IPS-18c (cell line): ENCODE measurements around the gene DCDC2.
"Not testable (repeated sequence)": the region's sequence is repeated elsewhere in the genome, so short reads cannot be mapped to it uniquely, and the experiment has no call there.

Source experiments
- H3K4me3 ChIP-seq: 2 replicates; pipeline ENCODE4 v1.7.0; 2013; ENCODE audit warnings: low read depth, mild to moderate bottlenecking, low read length, moderate library complexity; ENCODE audit not compliant: insufficient read depth
- H3K9me3 ChIP-seq: one replicate; pipeline ENCODE4 v1.6.1; 2013; ENCODE audit warnings: mild to moderate bottlenecking, low read length, moderate library complexity; ENCODE audit not compliant: control insufficient read depth, insufficient read depth

The DCDC2 gene

GRCh38 chr6:24152014-24152413 is 205.8 kb downstream of the DCDC2 start:
- Histone ChIP-seq H3K4me3 (no peak overlapping the region), H3K9me3 (peaks cover 4% of the 10 kb centered on the region)

- H3K4me3 ChIP-seq = no peak overlapping the region
- H3K9me3 ChIP-seq = no peaks in the 10 kb centered on the region
These were observed 208.0 kb downstream of the DCDC2 start for GRCh38 chr6:24149836-24150235.

- Histone ChIP-seq H3K9me3 (no peaks in the 10 kb centered on the region), H3K4me3 (no peak overlapping the region)
These were observed 208.6 kb downstream of the DCDC2 start for GRCh38 chr6:24149296-24149695.

- Histone ChIP-seq H3K4me3 (no peak overlapping the region), H3K9me3 (no peaks in the 10 kb centered on the region)
These were observed 209.2 kb downstream of the DCDC2 start for GRCh38 chr6:24148684-24149083.

- Histone ChIP-seq H3K9me3 (peaks cover under 1% of the 10 kb centered on the region), H3K4me3 (no peak overlapping the region)
These were observed 209.7 kb downstream of the DCDC2 start for GRCh38 chr6:24148154-24148570.

GRCh38 chr6:24147511-24148153 is 210.2 kb downstream of the DCDC2 start:
- no peak overlapping the region for H3K4me3 ChIP-seq

GRCh38 chr6:24146871-24147270 is 211.0 kb downstream of the DCDC2 start:
- Histone ChIP-seq H3K9me3 (peaks cover 2% of the 10 kb centered on the region), H3K4me3 (no peak overlapping the region)

More at GRCh38 chr6:24147511-24148153, 210.2 kb downstream of the DCDC2 start:
- peaks cover 2% of the 10 kb centered on the region for H3K9me3 ChIP-seq

- Histone ChIP-seq H3K9me3 (peaks cover 2% of the 10 kb centered on the region), H3K4me3 (no peak overlapping the region)
These were observed 212.1 kb downstream of the DCDC2 start for GRCh38 chr6:24145690-24146131.

- H3K9me3 ChIP-seq, H3K4me3 ChIP-seq: not testable (repeated sequence)
These were observed 215.1 kb downstream of the DCDC2 start for GRCh38 chr6:24142733-24143132.

GRCh38 chr6:24140591-24140990 is 217.3 kb downstream of the DCDC2 start:
- no peak overlapping the region for H3K4me3 ChIP-seq
- H3K9me3 ChIP-seq = peaks cover 2% of the 10 kb centered on the region

GRCh38 chr6:24139639-24140038 is 218.2 kb downstream of the DCDC2 start:
- H3K9me3 ChIP-seq = peaks cover 2% of the 10 kb centered on the region
- H3K4me3 ChIP-seq = no peak overlapping the region

GRCh38 chr6:24139080-24139479 is 218.8 kb downstream of the DCDC2 start:
- H3K4me3 ChIP-seq = no peak overlapping the region
- H3K9me3 ChIP-seq = peaks cover 2% of the 10 kb centered on the region

- Histone ChIP-seq H3K9me3 (no peaks in the 10 kb centered on the region), H3K4me3 (no peak overlapping the region)
These were observed 226.1 kb downstream of the DCDC2 start for GRCh38 chr6:24131751-24132150.

GRCh38 chr6:24127316-24127715 is 230.5 kb downstream of the DCDC2 start:
- no peaks in the 10 kb centered on the region for H3K9me3 ChIP-seq
- H3K4me3 ChIP-seq = no peak overlapping the region

- peak overlapping the region; percentile 53; the same call in 1 of the 2 replicates for H3K4me3 ChIP-seq
These were observed 231.2 kb downstream of the DCDC2 start for GRCh38 chr6:24126586-24127192.

GRCh38 chr6:24125980-24126379 is 231.9 kb downstream of the DCDC2 start, which contains the start of gene NRSN1:
TSS of gene NRSN1 (plus strand) at chr6:24126215. CDS start at chr6:24134328, 8,113 bp downstream.
- H3K4me3 ChIP-seq = peak within 1 kb of the TSS; percentile 53

More at GRCh38 chr6:24126586-24127192, 231.2 kb downstream of the DCDC2 start:
- H3K9me3 ChIP-seq = no peaks in the 10 kb centered on the region

GRCh38 chr6:24122139-24122538 is 235.7 kb downstream of the DCDC2 start:
- H3K4me3 ChIP-seq = no peak overlapping the region
- H3K9me3 ChIP-seq = no peaks in the 10 kb centered on the region

More at GRCh38 chr6:24125980-24126379, 231.9 kb downstream of the DCDC2 start, which contains the start of gene NRSN1:
- H3K9me3 ChIP-seq = no peaks in the 10 kb centered on the region
